ENCODE data around the gene HHIPL1.
A peak's percentile ranks its signal among the peaks of the same experiment; 100 is the strongest.
"Not testable (repeated sequence)": the region's sequence is repeated elsewhere in the genome, so short reads cannot be mapped to it uniquely, and the experiment has no call there.

The HHIPL1 gene

DNA sequence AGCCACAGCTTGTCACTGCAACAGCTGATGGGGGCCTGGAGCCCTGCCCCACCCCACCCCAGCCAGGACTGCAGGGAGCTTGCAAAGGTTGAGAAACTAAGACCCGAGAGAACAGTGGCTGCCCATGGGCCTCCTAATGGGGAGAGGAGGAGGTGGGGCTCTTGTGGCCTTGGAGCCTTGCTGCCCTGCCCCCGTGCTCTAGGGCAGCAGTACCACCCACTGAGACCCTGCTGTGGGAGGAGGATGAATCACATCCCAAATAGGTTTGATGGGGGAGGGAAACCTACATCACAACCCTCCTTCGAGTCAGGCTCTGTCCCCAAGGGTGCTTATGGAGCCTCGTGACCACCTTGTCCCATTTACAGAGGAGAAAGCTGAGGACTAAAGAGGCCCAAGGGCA is 15.9 kb downstream of the HHIPL1 start:
- DNase-seq (ENCODE audit: low spot score) = no peak

DNA sequence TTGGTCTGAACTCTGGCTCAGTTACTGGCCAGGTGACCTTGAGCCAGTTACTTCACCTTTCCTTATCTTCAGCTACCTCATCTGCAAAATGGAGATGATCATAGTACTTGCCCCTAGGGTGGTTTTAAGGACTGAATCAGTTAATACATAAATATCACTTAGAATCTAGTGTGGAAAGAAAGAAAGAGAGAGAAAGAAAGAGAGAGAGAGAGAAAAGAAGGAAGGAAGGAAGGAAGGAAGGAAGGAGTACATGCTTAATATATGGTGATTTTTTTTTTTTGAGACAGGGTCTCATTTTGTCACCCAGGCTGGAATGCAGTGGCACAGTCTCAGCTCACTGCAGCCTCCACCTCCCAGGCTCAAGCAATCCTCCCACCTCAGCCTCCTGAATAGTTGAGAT is 16.3 kb downstream of the HHIPL1 start:
- DNase-seq (ENCODE audit: low spot score) = not testable (repeated sequence)

DNA sequence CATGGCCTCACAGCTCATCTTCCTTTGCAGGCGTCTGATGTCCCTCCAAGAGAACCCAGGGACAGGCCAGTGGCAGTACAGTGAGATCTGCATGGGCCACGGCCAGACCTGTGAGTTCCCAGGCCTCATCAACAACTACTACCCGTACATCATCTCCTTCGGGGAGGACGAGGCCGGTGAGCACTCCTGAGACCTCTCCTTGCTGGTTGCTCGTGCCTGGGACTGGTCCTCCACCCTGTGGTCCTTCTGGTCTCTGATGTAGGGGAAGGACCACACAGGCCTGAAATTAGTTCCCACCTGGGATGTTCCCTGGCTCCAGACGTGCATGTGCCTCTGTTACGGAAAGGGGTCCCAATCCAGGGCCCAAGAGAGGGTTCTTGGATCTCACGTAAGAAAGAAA is 17.9 kb downstream of the HHIPL1 start:
- DNase-seq (ENCODE audit: low spot score) = no peak

DNA sequence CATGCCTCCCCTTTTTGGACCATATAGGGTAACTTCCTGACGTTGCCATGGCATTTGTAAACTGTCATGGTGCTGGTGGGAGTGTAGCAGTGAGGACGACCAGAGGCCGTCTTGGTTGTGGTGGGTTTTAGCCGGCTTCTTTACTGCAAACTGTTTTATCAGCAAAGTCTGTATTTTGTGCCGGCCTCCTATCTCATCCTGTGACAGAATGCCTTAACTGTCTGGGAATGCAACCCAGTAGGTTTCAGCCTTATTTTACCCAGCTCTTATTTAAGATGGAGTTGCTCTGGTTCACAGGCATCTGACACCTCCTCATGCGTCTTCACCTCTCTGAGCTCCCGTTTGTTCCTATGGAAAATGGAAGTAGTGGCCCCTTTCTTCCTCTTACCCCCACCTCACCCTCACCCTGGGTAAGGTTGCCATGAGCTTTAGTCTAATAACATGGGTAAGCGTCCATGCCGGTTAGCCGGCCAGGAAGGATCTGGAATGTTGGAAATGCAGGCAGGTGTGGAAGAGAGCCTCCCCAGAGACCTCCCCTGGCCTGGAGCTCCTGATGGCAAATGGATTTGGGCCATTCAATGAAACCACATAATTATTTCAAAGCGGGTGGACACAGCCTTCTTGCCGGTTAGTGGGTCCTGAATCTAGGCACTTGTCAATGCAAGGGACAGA is 18.6 kb downstream of the HHIPL1 start:
- no peak for DNase-seq (ENCODE audit: low spot score)

DNA sequence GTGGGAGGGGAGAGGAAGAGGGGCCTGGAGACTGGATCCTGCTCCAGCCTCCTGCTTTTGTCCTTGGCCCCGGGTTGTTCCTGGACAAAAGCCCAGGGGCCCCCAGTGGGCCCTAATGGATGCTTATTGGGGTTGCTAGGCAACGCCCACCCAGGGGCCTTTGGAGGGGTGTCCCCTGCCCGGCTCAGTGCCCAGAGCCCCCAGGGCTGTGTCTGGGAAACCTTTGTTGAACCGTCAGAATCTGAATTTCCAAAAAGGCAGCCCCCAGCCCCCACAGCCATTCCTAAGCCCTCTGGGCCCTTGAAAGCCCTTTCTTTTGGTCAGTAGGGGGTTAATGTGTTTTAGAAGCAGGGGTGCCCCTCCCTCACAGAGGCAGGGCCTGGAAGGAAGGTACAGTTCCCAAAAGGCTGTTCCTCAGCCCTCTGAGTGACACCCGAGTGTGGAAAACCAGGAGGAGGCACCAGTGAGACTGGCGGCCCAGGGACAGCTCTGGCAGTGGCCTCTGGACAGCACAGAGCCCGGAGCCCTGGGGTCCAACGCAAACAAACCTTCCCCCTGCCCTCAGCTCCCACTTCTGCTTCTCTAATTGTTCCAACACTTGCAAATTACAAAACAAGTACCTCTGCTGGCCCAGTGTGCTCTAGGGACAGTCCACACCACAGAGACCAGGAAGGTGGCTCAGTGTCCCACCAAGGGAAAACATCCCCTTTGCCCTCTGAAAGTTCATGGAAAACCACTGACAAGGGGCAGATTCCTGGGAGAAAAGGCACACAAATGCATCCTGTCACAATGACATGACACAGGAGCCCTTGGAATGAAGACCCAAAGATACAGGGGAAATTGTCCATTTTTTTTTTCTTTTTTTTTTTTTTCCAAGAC is 19.4 kb downstream of the HHIPL1 start:
- no peak for DNase-seq (ENCODE audit: low spot score)

GRCh38 chr14:99664937-99665273 is 20.0 kb downstream of the HHIPL1 start:
- DNase-seq (ENCODE audit: low spot score) = no peak

GRCh38 chr14:99666533-99666932 is 21.6 kb downstream of the HHIPL1 start:
- no peak for DNase-seq (ENCODE audit: low spot score)

- no peak for DNase-seq (ENCODE audit: low spot score)
Observed at GRCh38 chr14:99667045-99667444, 22.1 kb downstream of the HHIPL1 start.

DNA sequence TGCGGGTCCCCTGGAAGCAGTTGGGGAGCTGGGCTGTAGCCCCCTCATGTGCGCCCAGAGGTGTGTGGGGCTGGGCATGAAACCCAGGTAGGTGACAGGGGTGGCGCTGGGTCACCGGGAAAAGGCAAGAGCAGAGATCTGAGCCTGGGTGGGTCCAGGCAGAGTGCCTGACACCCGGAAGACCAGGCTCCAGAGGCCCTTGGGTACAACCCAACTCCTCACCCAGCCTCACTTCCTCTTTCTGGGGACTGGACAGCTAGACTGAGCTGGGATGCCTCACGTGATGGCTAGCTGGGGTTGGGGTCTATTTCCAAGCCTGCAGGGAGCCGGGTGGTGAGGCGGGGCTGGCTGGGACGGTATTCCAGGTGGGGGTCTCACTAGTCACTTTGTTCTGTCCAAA is 22.9 kb downstream of the HHIPL1 start:
- no peak for DNase-seq (ENCODE audit: low spot score)

GRCh38 chr14:99668307-99669295 is 23.7 kb downstream of the HHIPL1 start:
- DNase-seq (ENCODE audit: low spot score) = no peak

- DNase-seq (ENCODE audit: low spot score) = no peak
Observed at GRCh38 chr14:99670361-99671234, 25.7 kb downstream of the HHIPL1 start.

DNA sequence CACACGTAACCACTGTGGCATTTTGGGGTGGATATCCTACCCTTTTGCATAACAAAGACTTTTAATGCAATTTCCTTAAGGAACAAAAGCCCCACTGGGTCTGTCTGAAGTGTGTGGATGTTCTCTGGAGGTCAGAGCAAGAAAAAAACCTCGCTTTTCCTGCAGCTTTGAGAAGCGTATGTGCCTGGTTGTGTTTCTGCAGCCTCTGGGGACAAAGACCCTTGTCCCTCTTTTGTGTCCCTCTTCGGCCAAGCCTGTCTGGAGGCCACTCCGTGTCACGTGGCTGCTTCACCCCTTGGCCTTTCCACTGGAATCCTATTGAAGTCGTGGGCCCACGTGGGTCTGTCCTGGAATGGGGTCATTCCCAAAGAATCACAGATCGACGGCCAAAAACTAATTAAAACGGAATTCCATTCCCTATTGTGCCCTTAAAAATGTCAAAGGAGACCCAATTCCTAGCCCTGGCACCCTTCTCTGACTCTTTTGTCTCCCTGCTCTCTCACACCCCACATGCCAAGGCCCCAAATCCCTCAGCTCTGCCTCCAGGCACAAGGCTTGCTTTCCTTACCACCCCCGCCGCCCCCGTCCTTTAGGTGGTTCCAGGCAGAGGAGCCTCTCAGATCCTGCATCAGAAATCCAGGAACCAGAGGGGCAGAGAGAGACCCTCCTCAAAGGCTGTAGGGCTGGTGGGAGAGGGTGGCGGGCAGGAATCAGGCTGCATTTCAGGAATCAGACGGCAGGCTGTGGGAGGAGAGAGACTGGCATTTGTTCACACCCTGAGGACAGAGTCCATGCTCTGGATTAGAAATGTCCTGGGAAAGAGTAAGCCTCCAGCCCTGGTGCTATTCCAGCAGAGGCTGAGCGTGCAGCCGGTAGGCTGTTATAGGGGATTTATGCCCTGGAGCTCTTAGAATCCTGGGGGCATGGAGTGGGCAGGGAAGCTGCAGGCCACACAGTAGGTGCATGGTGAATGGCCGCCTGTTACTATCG is 26.6 kb downstream of the HHIPL1 start:
- DNase-seq (ENCODE audit: low spot score) = no peak

GRCh38 chr14:99672506-99673304 is 27.8 kb downstream of the HHIPL1 start:
- DNase-seq (ENCODE audit: low spot score) = peak; percentile 48

GRCh38 chr14:99673305-99674063 is 28.6 kb downstream of the HHIPL1 start:
- no peak for DNase-seq (ENCODE audit: low spot score)

DNA sequence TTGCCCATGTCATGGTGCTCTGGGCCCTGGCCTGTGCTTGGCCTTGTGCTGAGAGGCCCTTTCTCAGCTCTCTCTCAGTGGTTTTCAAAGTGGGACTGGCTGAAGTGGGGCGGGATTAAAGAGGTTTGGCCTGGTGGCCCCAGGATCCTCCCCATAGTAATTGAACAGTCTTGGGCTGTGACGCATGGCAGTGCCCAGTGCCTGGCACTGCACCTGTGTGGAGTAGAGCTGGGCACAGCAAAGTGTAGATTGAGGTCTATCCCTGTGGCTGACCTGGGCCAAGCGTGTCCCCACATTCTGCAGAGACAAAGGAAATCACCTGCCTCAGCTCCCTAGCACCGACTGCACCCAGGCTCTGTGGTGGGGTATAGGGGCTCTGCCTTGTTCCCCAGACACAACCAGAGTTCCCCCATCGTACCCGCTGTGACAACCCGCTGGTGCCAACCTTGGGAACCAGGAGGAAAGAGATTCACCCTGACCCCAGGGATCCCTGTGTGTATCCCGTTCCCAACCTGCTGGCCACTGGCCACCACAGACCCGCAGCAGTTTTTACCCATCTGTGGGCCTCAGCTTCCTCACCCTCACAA is 29.2 kb downstream of the HHIPL1 start:
- DNase-seq (ENCODE audit: low spot score) = no peak

- DNase-seq (ENCODE audit: low spot score) = no peak
Observed at GRCh38 chr14:99674776-99675381, 29.9 kb downstream of the HHIPL1 start.

GRCh38 chr14:99675382-99675835 is 30.5 kb downstream of the HHIPL1 start:
- no peak for DNase-seq (ENCODE audit: low spot score)

DNA sequence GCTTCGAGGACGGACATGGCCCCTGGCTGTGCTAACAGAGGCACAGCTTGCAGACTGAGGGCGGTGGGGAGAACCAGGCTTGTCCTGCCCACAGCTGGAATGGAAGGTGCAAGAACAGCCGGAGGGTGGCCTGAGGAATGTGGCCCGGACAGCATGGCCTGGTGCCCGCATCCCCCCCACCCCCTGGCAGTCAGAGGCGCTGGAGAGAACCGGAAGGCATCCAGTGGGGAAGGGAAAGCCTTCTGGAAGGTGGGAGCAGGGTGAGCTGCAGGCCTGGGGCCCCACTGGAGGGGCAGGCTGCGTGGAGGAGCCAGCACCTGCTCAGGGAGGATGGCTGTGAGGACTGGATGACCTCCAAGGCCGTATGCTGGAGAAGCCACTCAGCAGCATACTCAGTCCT is 31.0 kb downstream of the HHIPL1 start:
- DNase-seq (ENCODE audit: low spot score) = no peak
